OCI-LY7 (cell line): Measurements from ENCODE around the gene FOXN1.

Experiments
- CTCF ChIP-seq: fragments of 200-600 bp; sonication (generic); conservative IDR thresholded peaks from 2 replicates; pipeline ENCODE4 v1.5.1; 2014; ENCODE audit warnings: mild to moderate bottlenecking, antibody characterized with exemption, low read length, moderate library complexity, mixed read lengths
- EZH2phosphoT487 ChIP-seq: fragments of 200-600 bp; sonication (generic); IDR thresholded peaks from 2 replicates; pipeline ENCODE4 v1.6.1; 2018; ENCODE audit warnings: low read depth, borderline replicate concordance, mild to moderate bottlenecking, mixed run types, antibody characterized with exemption, low read length, moderate library complexity, mixed read lengths

- no peak for TF ChIP-seq EZH2phosphoT487
- no peak for TF ChIP-seq CTCF
Measured at GRCh38 chr17:28576758-28577465, 70.8 kb downstream of the FOXN1 start, which contains the start of gene ALDOC.
